Mucosa of gallbladder (tissue), 1 donor: ENCODE data around the gene MTUS2. TPM values are rescaled to one million over a fixed set of nuclear protein-coding genes. Genes with fewer than 3 reads are reported as not detected.

ENCODE experiments used
- DNase-seq: peaks from one replicate; pipeline ENCODE4 v3.0.0-alpha.2; 2020; ENCODE audit warnings: low spot score
- total RNA-seq: library from RNA; stranded (reverse); gene quantifications from one replicate; pipeline ENCODE4 v1.2.1, GENCODE V29; 2021
- donor health status: DM: no; HTN: no; CAD: no.

MTUS2 gene
- total RNA-seq, 1 donor from 2014 or later = 1.5 TPM

GRCh38 chr13:29022968-29023367, 202.8 kb downstream of the MTUS2 start:
- DNase-seq = no peak

- no peak for DNase-seq
Observed at GRCh38 chr13:29024783-29025182, 204.6 kb downstream of the MTUS2 start.

- no peak for DNase-seq
Observed at GRCh38 chr13:29028868-29029267, 208.7 kb downstream of the MTUS2 start.

- DNase-seq = no peak
Observed at GRCh38 chr13:29038700-29039099, 218.6 kb downstream of the MTUS2 start.

GRCh38 chr13:29039212-29039611, 219.1 kb downstream of the MTUS2 start:
- DNase-seq = no peak

GRCh38 chr13:29046588-29046987, 226.4 kb downstream of the MTUS2 start:
- DNase-seq = no peak

- no peak for DNase-seq
Observed at GRCh38 chr13:29049524-29049923, 229.4 kb downstream of the MTUS2 start.

GRCh38 chr13:29050719-29051118, 230.6 kb downstream of the MTUS2 start:
- DNase-seq = no peak

GRCh38 chr13:29059800-29060199, 239.7 kb downstream of the MTUS2 start:
- DNase-seq = no peak

- no peak for DNase-seq
Observed at GRCh38 chr13:29065142-29065541, 245.0 kb downstream of the MTUS2 start.

- no peak for DNase-seq
Observed at GRCh38 chr13:29067306-29067945, 247.3 kb downstream of the MTUS2 start.

GRCh38 chr13:29073755-29074154, 253.6 kb downstream of the MTUS2 start:
- no peak for DNase-seq

- DNase-seq = no peak
Observed at GRCh38 chr13:29077051-29077813, 257.1 kb downstream of the MTUS2 start.

GRCh38 chr13:29081036-29081435, 260.9 kb downstream of the MTUS2 start:
- no peak for DNase-seq

- DNase-seq = no peak
Observed at GRCh38 chr13:29081697-29082440, 261.7 kb downstream of the MTUS2 start.

GRCh38 chr13:29099781-29100406, 279.8 kb downstream of the MTUS2 start:
- DNase-seq = no peak

- no peak for DNase-seq
Observed at GRCh38 chr13:29100758-29101157, 280.6 kb downstream of the MTUS2 start.

GRCh38 chr13:29101409-29101808, 281.3 kb downstream of the MTUS2 start:
- no peak for DNase-seq

- no peak for DNase-seq
Observed at GRCh38 chr13:29101905-29102304, 281.8 kb downstream of the MTUS2 start.

GRCh38 chr13:29103065-29103800, 283.1 kb downstream of the MTUS2 start:
- no peak for DNase-seq

GRCh38 chr13:29104461-29104860, 284.3 kb downstream of the MTUS2 start:
- DNase-seq = no peak

- DNase-seq = no peak
Observed at GRCh38 chr13:29105779-29106178, 285.6 kb downstream of the MTUS2 start.
